CD4-positive, alpha-beta memory T cell (primary cell): ENCODE data around the gene POU2F2. TPM values are rescaled to one million over a fixed set of nuclear protein-coding genes. Genes with fewer than 3 reads are reported as not detected.

Experiments
- CTCF ChIA-PET: fragments of 350-600 bp; sonication (Branson Sonifier 250); formaldehyde crosslinking; loops from one replicate; lab custom pipeline; 2021; ENCODE audit warnings: inconsistent platforms; ENCODE audit not compliant: partially characterized antibody; lab: Charles Lee
- POLR2A ChIA-PET: fragments of 350-600 bp; sonication (Branson Sonifier 250); formaldehyde crosslinking; loops from one replicate; lab custom pipeline; 2021; ENCODE audit not compliant: partially characterized antibody; lab: Charles Lee
- DNase-seq, 5 donors: peaks; one replicate each; pipeline versions ENCODE4 v3.0.0 to v3.0.0-alpha.2; 2020 to 2022; ENCODE audit warnings: mixed read lengths in 1 of 5
- H3K27ac ChIP-seq: one replicate; pipeline ENCODE4 v1.7.0; 2013; ENCODE audit warnings: low read depth, low read length
- H3K27me3 ChIP-seq: 2 replicates; pipeline ENCODE4 v1.7.0; 2013; ENCODE audit warnings: mild to moderate bottlenecking, low read length, moderate library complexity; ENCODE audit not compliant: insufficient read depth
- H3K36me3 ChIP-seq: 2 replicates; pipeline ENCODE4 v1.7.0; 2013; ENCODE audit warnings: mild to moderate bottlenecking, low read length, moderate library complexity; ENCODE audit not compliant: insufficient read depth
- H3K4me1 ChIP-seq: 2 replicates; pipeline ENCODE4 v1.7.0; 2013; ENCODE audit warnings: mild to moderate bottlenecking, low read length, moderate library complexity; ENCODE audit not compliant: insufficient read depth
- H3K4me3 ChIP-seq, 2 donors: one replicate each; pipeline ENCODE4 v1.7.0; 2013; ENCODE audit warnings: low read length in 2 of 2, mild to moderate bottlenecking in 1 of 2
- H3K9me3 ChIP-seq, 2 donors: one replicate each; pipeline ENCODE4 v1.7.0; 2013; ENCODE audit warnings: low read length in 2 of 2, control low read depth in 1 of 2; ENCODE audit not compliant: control insufficient read depth in 1 of 2
- H3K27ac Mint-ChIP-seq, 7 donors: one replicate each; pipeline ENCODE4 v1.8.0; 2020 to 2021; ENCODE audit warnings: mixed read lengths in 7 of 7, mild to moderate bottlenecking in 6 of 7, inconsistent platforms in 3 of 7, moderate library complexity in 3 of 7
- H3K27me3 Mint-ChIP-seq, 2 donors: one replicate each; pipeline ENCODE4 v1.8.0; 2020 to 2021; ENCODE audit warnings: mixed read lengths in 2 of 2
- H3K36me3 Mint-ChIP-seq, 2 donors: one replicate each; pipeline ENCODE4 v1.8.0; 2020 to 2021; ENCODE audit warnings: mixed read lengths in 2 of 2, inconsistent platforms in 1 of 2, mild to moderate bottlenecking in 1 of 2
- H3K4me1 Mint-ChIP-seq, 4 donors: one replicate each; pipeline ENCODE4 v1.8.0; 2020 to 2021; ENCODE audit warnings: mixed read lengths in 4 of 4, mild to moderate bottlenecking in 1 of 4
- H3K4me3 Mint-ChIP-seq, 8 donors: one replicate each; pipeline ENCODE4 v1.8.0; 2020 to 2021; ENCODE audit warnings: mixed read lengths in 8 of 8, mild to moderate bottlenecking in 7 of 8, moderate library complexity in 6 of 8, inconsistent platforms in 3 of 8
- H3K9me3 Mint-ChIP-seq, 8 donors: one replicate each; pipeline ENCODE4 v1.8.0; 2020 to 2021; ENCODE audit warnings: mixed read lengths in 8 of 8, mild to moderate bottlenecking in 5 of 8, inconsistent platforms in 3 of 8, moderate library complexity in 1 of 8
- intact Hi-C: fragments of 100-400 bp; cut with micrococcal nuclease; formaldehyde crosslinking; loops from one replicate; pipeline ENCODE4 v1.15.1; 2023
- polyA plus RNA-seq, 2 donors: library from polyadenylated mRNA; unstranded; fragments of 300-500 nt; fragmentation: Illumina TruSeq; gene quantifications; one replicate each; pipeline ENCODE4 v1.2.3, GENCODE V29; 2021
- total RNA-seq, 2 experiments: library from RNA; stranded (reverse); gene quantifications; one replicate each; pipeline ENCODE4 v1.2.3, GENCODE V29; 2021

POU2F2 gene
- total and polyA plus RNA-seq, 4 experiments from 2014 or later, result 3.1 to 69.3 (median 45.6) TPM

DNA sequence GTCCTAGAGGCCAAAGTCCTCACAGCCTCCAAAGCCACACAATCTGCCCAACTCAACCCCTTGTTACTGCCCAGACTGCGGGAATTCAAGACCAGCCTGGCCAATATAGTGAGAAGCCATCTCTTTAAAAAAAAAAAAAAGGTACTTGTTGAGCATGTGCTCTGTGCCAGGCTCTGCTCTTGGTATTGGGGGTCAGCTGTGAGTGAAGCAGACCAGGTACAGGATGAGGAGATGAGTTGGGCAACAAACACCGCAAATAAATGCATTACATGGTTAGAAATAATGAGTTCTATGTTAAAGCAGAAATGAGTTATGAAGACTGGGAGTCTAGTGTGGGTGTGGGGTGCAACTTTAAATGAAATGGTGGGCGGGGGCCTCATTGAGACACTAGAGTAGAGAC, 72.1 kb downstream of the POU2F2 start:
- no peaks in the 10 kb centered on the region for H3K9me3 ChIP-seq
- ChIA-PET CTCF (no interaction called here), POLR2A (no interaction called here)
- H3K36me3 ChIP-seq, result no peaks in the 10 kb centered on the region
- no peak overlapping the region for H3K4me3 Mint-ChIP-seq
- no peaks in the 10 kb centered on the region for H3K36me3 Mint-ChIP-seq
- DNase-seq, result no peak
- H3K4me1 ChIP-seq, result no peaks in the 10 kb centered on the region
- no peak overlapping the region for H3K4me3 ChIP-seq
- intact Hi-C loops, result no loop called here
- H3K9me3 Mint-ChIP-seq, result no peaks in the 10 kb centered on the region
- H3K4me1 Mint-ChIP-seq, result no peaks in the 10 kb centered on the region
- no peaks in the 10 kb centered on the region for H3K27me3 ChIP-seq
- H3K27me3 Mint-ChIP-seq, result peaks cover 7 to 10% of the 10 kb centered on the region in 2 donors
- no peak overlapping the region for H3K27ac ChIP-seq
- H3K27ac Mint-ChIP-seq, result no peak overlapping the region

DNA sequence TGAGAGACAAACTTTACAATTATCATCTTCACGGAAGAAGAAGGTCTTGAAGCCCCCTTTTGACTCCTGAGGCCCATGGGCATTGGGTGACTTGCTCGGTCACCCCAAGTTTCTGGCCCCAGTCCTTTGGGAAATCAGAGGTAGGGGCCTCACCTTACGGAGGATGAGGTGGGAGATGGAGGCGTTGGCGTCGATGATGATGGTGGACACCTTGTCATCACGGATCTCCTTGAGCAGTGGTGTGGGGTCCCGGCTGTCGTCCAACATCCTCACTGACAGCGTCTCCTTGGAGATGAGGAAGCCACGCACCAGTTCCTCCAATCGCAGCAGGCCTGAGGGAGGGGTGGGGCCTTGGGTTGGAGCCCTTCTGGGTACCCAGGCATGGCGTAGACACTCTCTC, 73.0 kb downstream of the POU2F2 start:
- no peak overlapping the region for H3K27ac ChIP-seq
- H3K9me3 Mint-ChIP-seq, result no peaks in the 10 kb centered on the region
- no peaks in the 10 kb centered on the region for H3K4me1 Mint-ChIP-seq
- H3K9me3 ChIP-seq, result no peaks in the 10 kb centered on the region
- no peak overlapping the region for H3K4me3 ChIP-seq
- POLR2A ChIA-PET, result no interaction called here
- H3K27me3 Mint-ChIP-seq, result peaks cover 1 to 10% of the 10 kb centered on the region in 2 donors
- no peaks in the 10 kb centered on the region for H3K4me1 ChIP-seq
- H3K4me3 Mint-ChIP-seq, result no peak overlapping the region
- no peak for DNase-seq
- no peaks in the 10 kb centered on the region for H3K36me3 Mint-ChIP-seq
- no peaks in the 10 kb centered on the region for H3K27me3 ChIP-seq
- no peaks in the 10 kb centered on the region for H3K36me3 ChIP-seq
- CTCF ChIA-PET, result interaction anchor here (1.9 kb wide), 1 partner anchor 24 kb away, joined by 6 read pairs; no protein-coding TSS in a partner anchor
- intact Hi-C loops, result no loop called here
- H3K27ac Mint-ChIP-seq, result no peak overlapping the region

- Mint-ChIP-seq H3K27me3 (peaks cover 0 to 10% of the 10 kb centered on the region in 2 donors), H3K36me3 (no peaks in the 10 kb centered on the region), H3K4me1 (peaks cover 0 to 1% (median 0%) of the 10 kb centered on the region in 4 donors), H3K4me3 (no peak overlapping the region), H3K27ac (no peak overlapping the region), H3K9me3 (no peaks in the 10 kb centered on the region)
- H3K4me3 ChIP-seq, result no peak overlapping the region
- intact Hi-C loops, result no loop called here
- H3K27me3 ChIP-seq, result no peaks in the 10 kb centered on the region
- no peaks in the 10 kb centered on the region for H3K36me3 ChIP-seq
- ChIA-PET CTCF (interaction anchor here (1.9 kb wide), 1 partner anchor 23 kb away, joined by 6 read pairs; no protein-coding TSS in a partner anchor), POLR2A (no interaction called here)
- DNase-seq, result no peak
- H3K27ac ChIP-seq, result no peak overlapping the region
- no peaks in the 10 kb centered on the region for H3K9me3 ChIP-seq
- H3K4me1 ChIP-seq, result no peaks in the 10 kb centered on the region
Observed at GRCh38 chr19:42057846-42058245, 74.4 kb downstream of the POU2F2 start.

DNA sequence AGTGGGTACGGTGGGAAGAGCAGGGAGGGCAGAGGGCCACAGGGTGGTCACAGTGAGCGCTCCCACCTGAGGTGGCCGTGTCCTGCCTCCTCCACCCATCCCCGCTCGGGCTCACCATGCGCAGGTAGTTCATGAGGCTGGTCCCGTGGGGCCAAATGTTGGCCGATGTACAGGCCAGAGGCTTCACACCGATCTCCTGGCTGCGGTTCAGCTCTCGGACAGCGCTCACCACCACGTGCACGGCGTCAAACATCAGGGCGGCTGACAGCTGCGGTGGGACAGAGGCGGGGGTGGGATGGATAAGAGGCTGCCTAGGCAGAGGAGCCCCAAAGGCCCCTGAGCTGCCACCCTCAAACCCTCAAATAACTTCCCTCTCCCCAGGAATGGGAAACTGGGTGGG, 78.0 kb downstream of the POU2F2 start:
- Mint-ChIP-seq H3K4me3 (no peak overlapping the region), H3K27me3 (peaks cover 0 to under 1% of the 10 kb centered on the region in 2 donors), H3K4me1 (peaks cover 3 to 5% (median 4%) of the 10 kb centered on the region in 4 donors), H3K36me3 (no peaks in the 10 kb centered on the region), H3K27ac (no peak overlapping the region), H3K9me3 (no peaks in the 10 kb centered on the region)
- Histone ChIP-seq H3K36me3 (no peaks in the 10 kb centered on the region), H3K9me3 (no peaks in the 10 kb centered on the region), H3K27ac (no peak overlapping the region), H3K4me3 (no peak overlapping the region), H3K4me1 (no peaks in the 10 kb centered on the region), H3K27me3 (no peaks in the 10 kb centered on the region)
- intact Hi-C loops, result no loop called here
- POLR2A ChIA-PET, result no interaction called here
- DNase-seq, result no peak
- CTCF ChIA-PET, result no interaction called here

GRCh38 chr19:42053037-42053935, 79.0 kb downstream of the POU2F2 start:
- peaks cover 7 to 9% (median 7%) of the 10 kb centered on the region in 4 donors for H3K4me1 Mint-ChIP-seq
- DNase-seq, result no peak
- Histone ChIP-seq H3K36me3 (no peaks in the 10 kb centered on the region), H3K4me3 (no peak overlapping the region), H3K27me3 (no peaks in the 10 kb centered on the region), H3K27ac (no peak overlapping the region), H3K9me3 (no peaks in the 10 kb centered on the region), H3K4me1 (no peaks in the 10 kb centered on the region)
- ChIA-PET CTCF (interaction anchor here (1.5 kb wide), 1 partner anchor 18 kb away, joined by 5 read pairs; no protein-coding TSS in a partner anchor), POLR2A (no interaction called here)
- no peaks in the 10 kb centered on the region for H3K9me3 Mint-ChIP-seq
- H3K27ac Mint-ChIP-seq, result no peak overlapping the region
- H3K4me3 Mint-ChIP-seq, result no peak overlapping the region
- H3K36me3 Mint-ChIP-seq, result no peaks in the 10 kb centered on the region
- intact Hi-C loops, result no loop called here
- peaks cover 0 to 1% of the 10 kb centered on the region in 2 donors for H3K27me3 Mint-ChIP-seq

DNA sequence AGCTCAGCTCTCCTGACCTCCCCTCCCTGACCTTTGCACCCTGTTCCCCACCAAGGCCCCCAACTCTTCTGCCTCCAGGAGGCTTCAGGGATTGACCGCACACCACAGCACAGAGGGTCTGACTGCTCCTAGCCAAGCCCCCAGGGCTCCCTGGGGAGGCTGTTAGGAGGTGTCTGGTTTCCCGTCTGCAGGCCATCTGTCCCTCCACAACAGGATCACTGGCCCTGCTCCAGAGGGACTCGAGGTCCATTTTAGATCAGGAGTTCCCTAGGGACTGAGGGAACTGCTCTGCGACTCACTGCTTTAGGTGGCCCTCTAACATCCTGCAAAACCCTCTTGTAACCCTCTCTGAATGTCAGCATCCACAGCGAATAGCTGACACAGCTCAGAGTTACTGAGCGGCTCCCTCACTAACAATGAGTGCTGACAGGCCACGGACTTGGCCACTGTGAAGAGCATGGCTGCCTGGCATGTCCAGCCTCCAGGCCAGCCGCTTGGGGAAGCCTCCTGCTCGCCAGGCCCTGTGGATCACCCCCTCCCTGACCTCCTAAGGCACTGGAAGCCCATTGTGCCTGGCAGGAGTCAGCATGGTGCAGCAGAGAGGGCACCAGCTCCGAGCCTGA, 79.9 kb downstream of the POU2F2 start:
- Histone ChIP-seq H3K9me3 (no peaks in the 10 kb centered on the region), H3K36me3 (no peaks in the 10 kb centered on the region), H3K27me3 (no peaks in the 10 kb centered on the region), H3K4me3 (no peak overlapping the region), H3K4me1 (no peaks in the 10 kb centered on the region), H3K27ac (no peak overlapping the region)
- Mint-ChIP-seq H3K9me3 (no peaks in the 10 kb centered on the region), H3K27ac (no peak overlapping the region), H3K4me1 (peaks cover 7 to 9% (median 7%) of the 10 kb centered on the region in 4 donors), H3K4me3 (no peak overlapping the region), H3K36me3 (no peaks in the 10 kb centered on the region), H3K27me3 (peaks cover 0 to 1% of the 10 kb centered on the region in 2 donors)
- CTCF ChIA-PET, result interaction anchor here (0.6 to 1.5 kb wide), 2 partner anchors 17 to 394 kb away, joined by 3 to 5 read pairs; no protein-coding TSS in a partner anchor
- intact Hi-C loops, result no loop called here
- POLR2A ChIA-PET, result no interaction called here
- DNase-seq, result no peak
